Trophoblast cell (in vitro differentiated cells and primary cell): Measurements from ENCODE around the gene PHOSPHO2.

Experiments
- DNase-seq, 2 donors: peaks; one replicate each; pipeline ENCODE4 v3.0.0-alpha.2; 2016
- H2AFZ ChIP-seq: 2 replicates; pipeline ENCODE4 v1.6.1; 2013; ENCODE audit warnings: low read length, moderate library complexity, mild to moderate bottlenecking; ENCODE audit not compliant: insufficient read depth, poor library complexity
- H2AK5ac ChIP-seq: 2 replicates; pipeline ENCODE4 v1.6.1; 2013; ENCODE audit warnings: mild to moderate bottlenecking, low read length
- H2BK120ac ChIP-seq: 2 replicates; pipeline ENCODE4 v1.6.1; 2013; ENCODE audit warnings: low read length, mild to moderate bottlenecking, moderate library complexity; ENCODE audit not compliant: insufficient read depth, poor library complexity
- H2BK12ac ChIP-seq: 2 replicates; pipeline ENCODE4 v1.6.1; 2013; ENCODE audit warnings: mild to moderate bottlenecking, low read length, moderate library complexity
- H2BK5ac ChIP-seq: 2 replicates; pipeline ENCODE4 v1.6.1; 2013; ENCODE audit warnings: low read length, low read depth, moderate library complexity, mild to moderate bottlenecking; ENCODE audit not compliant: poor library complexity
- H3K14ac ChIP-seq: 2 replicates; pipeline ENCODE4 v1.6.1; 2013; ENCODE audit warnings: mild to moderate bottlenecking, low read length
- H3K18ac ChIP-seq: 2 replicates; pipeline ENCODE4 v1.6.1; 2013; ENCODE audit warnings: mild to moderate bottlenecking, low read length
- H3K23ac ChIP-seq: 2 replicates; pipeline ENCODE4 v1.6.1; 2013; ENCODE audit warnings: low read length
- H3K27ac ChIP-seq: 2 replicates; pipeline ENCODE4 v1.5.1; 2013; ENCODE audit warnings: low read depth, mild to moderate bottlenecking, inconsistent platforms, low read length, moderate library complexity
- H3K27me3 ChIP-seq: 2 replicates; pipeline ENCODE4 v1.6.1; 2013; ENCODE audit warnings: inconsistent platforms, mild to moderate bottlenecking, low read length, moderate library complexity; ENCODE audit not compliant: insufficient read depth
- H3K36me3 ChIP-seq, 2 experiments: 1 replicate in 1 of 2; 2 replicates in 1 of 2; pipeline ENCODE4 v1.6.1; 2013; ENCODE audit warnings: low read length in 2 of 2, mild to moderate bottlenecking in 2 of 2, moderate library complexity in 1 of 2; ENCODE audit not compliant: insufficient read depth in 2 of 2, control insufficient read depth in 1 of 2
- H3K4ac ChIP-seq: 2 replicates; pipeline ENCODE4 v1.6.1; 2013; ENCODE audit warnings: low read depth, mild to moderate bottlenecking, low read length, moderate library complexity
- H3K4me1 ChIP-seq, 2 experiments: 1 replicate in 1 of 2; 2 replicates in 1 of 2; pipeline ENCODE4 v1.6.1; 2013; ENCODE audit warnings: low read length in 2 of 2, mild to moderate bottlenecking in 2 of 2, moderate library complexity in 1 of 2; ENCODE audit not compliant: insufficient read depth in 2 of 2, control insufficient read depth in 1 of 2
- H3K4me2 ChIP-seq: 2 replicates; pipeline ENCODE4 v1.6.1; 2013; ENCODE audit warnings: inconsistent platforms, mild to moderate bottlenecking, low read length, moderate library complexity
- H3K4me3 ChIP-seq: 2 replicates; pipeline ENCODE4 v1.5.1; 2013; ENCODE audit warnings: mild to moderate bottlenecking, low read depth, low read length, inconsistent platforms
- H3K79me1 ChIP-seq: one replicate; pipeline ENCODE4 v1.6.1; 2013; ENCODE audit warnings: low read length
- H3K79me2 ChIP-seq: 2 replicates; pipeline ENCODE4 v1.6.1; 2013; ENCODE audit warnings: low read length, mild to moderate bottlenecking; ENCODE audit not compliant: control insufficient read depth, insufficient read depth, poor library complexity
- H3K9ac ChIP-seq: 2 replicates; pipeline ENCODE4 v1.6.1; 2013; ENCODE audit warnings: mild to moderate bottlenecking, low read length
- H3K9me3 ChIP-seq: 2 replicates; pipeline ENCODE4 v1.6.1; 2013; ENCODE audit warnings: low read depth, mild to moderate bottlenecking, control low read depth, inconsistent platforms, low read length; ENCODE audit not compliant: insufficient read depth
- H4K12ac ChIP-seq: 2 replicates; pipeline ENCODE4 v1.6.1; 2013; ENCODE audit warnings: low read depth, mild to moderate bottlenecking, low read length, moderate library complexity
- H4K8ac ChIP-seq: 2 replicates; pipeline ENCODE4 v1.6.1; 2013; ENCODE audit warnings: low read depth, mild to moderate bottlenecking, low read length, moderate library complexity
- H4K91ac ChIP-seq: one replicate; pipeline ENCODE4 v1.6.1; 2013; ENCODE audit warnings: low read depth, mild to moderate bottlenecking, low read length, moderate library complexity
- WGBS: extraction: QIAGEN DNeasy Blood & Tissue Kit; methylation state at CpG from one replicate; pipeline ENCODE4 v1.1.7; 2013; ENCODE audit warnings: missing lambda C conversion rate; ENCODE audit not compliant: insufficient read length, insufficient coverage; ENCODE audit errors: extremely low coverage; 5-methylcytosine and 5-hydroxymethylcytosine counted together

Gene PHOSPHO2

GRCh38 chr2:169667583-169667982, 26.7 kb upstream of the PHOSPHO2 start:
- H2BK5ac ChIP-seq = no peak overlapping the region
- H3K18ac ChIP-seq = no peak overlapping the region
- no peaks in the 10 kb centered on the region for H3K9me3 ChIP-seq
- H2BK120ac ChIP-seq = no peak overlapping the region
- no peak overlapping the region for H4K12ac ChIP-seq
- H3K4me1 ChIP-seq = peaks cover 0 to 2% of the 10 kb centered on the region in 2 experiments
- no peaks in the 10 kb centered on the region for H3K79me1 ChIP-seq
- no peak overlapping the region for H3K27ac ChIP-seq
- no peak overlapping the region for H4K91ac ChIP-seq
- no peak overlapping the region for H3K9ac ChIP-seq
- H3K4ac ChIP-seq = no peak overlapping the region
- no peaks in the 10 kb centered on the region for H3K36me3 ChIP-seq
- no CpG with 5 or more reads among the region's 2 CpGs for WGBS
- no peak overlapping the region for H2AK5ac ChIP-seq
- H2BK12ac ChIP-seq = no peak overlapping the region
- no peak overlapping the region for H3K4me3 ChIP-seq
- H3K27me3 ChIP-seq = no peaks in the 10 kb centered on the region
- no peak overlapping the region for H3K14ac ChIP-seq
- no peak overlapping the region for H2AFZ ChIP-seq
- no peak overlapping the region for H3K4me2 ChIP-seq
- no peaks in the 10 kb centered on the region for H3K79me2 ChIP-seq
- H3K23ac ChIP-seq = no peak overlapping the region
- DNase-seq = no peak
- no peak overlapping the region for H4K8ac ChIP-seq

- H3K9me3 ChIP-seq = no peaks in the 10 kb centered on the region
- no peaks in the 10 kb centered on the region for H3K36me3 ChIP-seq
- H4K12ac ChIP-seq = no peak overlapping the region
- no peak overlapping the region for H4K91ac ChIP-seq
- H2BK5ac ChIP-seq = no peak overlapping the region
- no peaks in the 10 kb centered on the region for H3K4me1 ChIP-seq
- no peak overlapping the region for H4K8ac ChIP-seq
- no peak overlapping the region for H2AK5ac ChIP-seq
- H3K27ac ChIP-seq = no peak overlapping the region
- no peak overlapping the region for H3K4ac ChIP-seq
- H3K79me2 ChIP-seq = no peaks in the 10 kb centered on the region
- no peak overlapping the region for H3K14ac ChIP-seq
- H2BK120ac ChIP-seq = no peak overlapping the region
- no peak overlapping the region for H2AFZ ChIP-seq
- peak; percentile 39 to 65 for DNase-seq
- H3K79me1 ChIP-seq = no peaks in the 10 kb centered on the region
- no peak overlapping the region for H3K9ac ChIP-seq
- WGBS = no CpG with 5 or more reads among the region's 2 CpGs
- H3K4me3 ChIP-seq = no peak overlapping the region
- H3K18ac ChIP-seq = no peak overlapping the region
- H3K27me3 ChIP-seq = no peaks in the 10 kb centered on the region
- H3K23ac ChIP-seq = peak overlapping the region; percentile 1
- no peak overlapping the region for H2BK12ac ChIP-seq
- no peak overlapping the region for H3K4me2 ChIP-seq
These were observed 24.0 kb upstream of the PHOSPHO2 start for GRCh38 chr2:169670215-169670651.

- no peak for DNase-seq
- H2BK120ac ChIP-seq = no peak overlapping the region
These were observed 23.3 kb upstream of the PHOSPHO2 start for GRCh38 chr2:169670937-169671336.

GRCh38 chr2:169672406-169672805, 21.9 kb upstream of the PHOSPHO2 start:
- Histone ChIP-seq H2BK5ac (no peak overlapping the region), H3K27me3 (no peaks in the 10 kb centered on the region), H3K27ac (no peak overlapping the region), H3K36me3 (no peaks in the 10 kb centered on the region), H2BK120ac (no peak overlapping the region), H3K14ac (no peak overlapping the region), H3K79me2 (no peaks in the 10 kb centered on the region), H3K4me3 (no peak overlapping the region), H4K91ac (no peak overlapping the region), H3K4me2 (no peak overlapping the region), H3K18ac (no peak overlapping the region), H4K12ac (no peak overlapping the region), H3K23ac (no peak overlapping the region), H3K9me3 (no peaks in the 10 kb centered on the region), H4K8ac (no peak overlapping the region), H2BK12ac (no peak overlapping the region), H2AK5ac (no peak overlapping the region), H3K4ac (no peak overlapping the region), H3K4me1 (no peaks in the 10 kb centered on the region), H3K9ac (no peak overlapping the region), H2AFZ (no peak overlapping the region), H3K79me1 (no peaks in the 10 kb centered on the region)
- WGBS = no CpG with 5 or more reads among the region's 6 CpGs
- DNase-seq = no peak

More at GRCh38 chr2:169670937-169671336, 23.3 kb upstream of the PHOSPHO2 start:
- Histone ChIP-seq H2AK5ac (no peak overlapping the region), H3K79me2 (no peaks in the 10 kb centered on the region), H2BK12ac (no peak overlapping the region), H3K9me3 (no peaks in the 10 kb centered on the region), H3K4ac (no peak overlapping the region), H3K18ac (no peak overlapping the region), H3K36me3 (no peaks in the 10 kb centered on the region), H4K91ac (no peak overlapping the region), H3K4me1 (no peaks in the 10 kb centered on the region), H3K14ac (no peak overlapping the region), H4K12ac (no peak overlapping the region), H3K23ac (no peak overlapping the region), H3K79me1 (no peaks in the 10 kb centered on the region), H3K4me3 (no peak overlapping the region), H2BK5ac (no peak overlapping the region), H3K27me3 (no peaks in the 10 kb centered on the region), H4K8ac (no peak overlapping the region), H3K4me2 (no peak overlapping the region), H3K27ac (no peak overlapping the region), H3K9ac (no peak overlapping the region), H2AFZ (no peak overlapping the region)
- WGBS = no CpG with 5 or more reads among the region's 4 CpGs
